NCI-H82 treated with DMSO at 0.1 percent for 48 hours (cell line): ENCODE results near the gene ACKR2.
"Not testable (repeated sequence)": the region's sequence is repeated elsewhere in the genome, so short reads cannot be mapped to it uniquely, and the experiment has no call there.

Source experiments
- DNase-seq: peaks from one replicate; lab custom pipeline; 2025; ENCODE audit not compliant: unreplicated experiment; lab: John Stamatoyannopoulos, UW

The ACKR2 gene

DNA sequence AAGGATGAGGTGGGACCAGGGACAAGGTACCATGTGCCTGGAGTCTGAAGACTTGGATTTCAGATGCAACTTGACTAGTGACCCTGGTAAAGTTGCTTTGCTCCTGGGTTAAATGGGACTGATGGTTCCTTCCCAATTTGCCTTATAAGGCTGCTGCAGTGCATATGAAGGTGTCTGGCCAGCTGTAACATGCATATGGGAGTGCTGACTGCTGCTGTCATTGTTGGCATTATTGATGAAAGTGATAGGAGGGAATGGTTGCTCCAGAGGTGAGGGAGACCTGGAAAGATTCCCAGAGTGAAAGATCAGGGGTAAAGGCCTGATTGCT, 45.9 kb downstream of the ACKR2 start:
- no peak for DNase-seq

- DNase-seq = no peak
Measured at GRCh38 chr3:42855547-42856380, 46.5 kb downstream of the ACKR2 start.

DNA sequence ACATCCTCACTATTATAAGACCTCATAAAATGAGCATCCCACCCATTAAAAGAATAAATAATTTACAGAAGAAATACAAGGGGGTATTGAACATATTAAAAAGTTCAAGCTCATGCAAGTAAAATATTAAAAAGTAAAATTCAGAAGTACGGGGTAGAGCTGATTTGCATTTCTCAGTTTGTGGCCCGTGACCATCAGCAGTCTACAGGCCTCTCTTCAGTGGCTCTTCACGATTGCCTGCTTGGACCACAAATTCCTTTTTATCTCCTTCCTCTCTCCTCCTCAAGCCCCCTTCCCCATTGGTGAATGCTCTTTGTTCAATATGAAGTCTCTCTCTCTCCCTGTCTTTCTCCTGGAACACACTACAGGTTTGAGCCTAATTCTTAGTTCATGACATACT, 47.3 kb downstream of the ACKR2 start:
- no peak for DNase-seq

DNA sequence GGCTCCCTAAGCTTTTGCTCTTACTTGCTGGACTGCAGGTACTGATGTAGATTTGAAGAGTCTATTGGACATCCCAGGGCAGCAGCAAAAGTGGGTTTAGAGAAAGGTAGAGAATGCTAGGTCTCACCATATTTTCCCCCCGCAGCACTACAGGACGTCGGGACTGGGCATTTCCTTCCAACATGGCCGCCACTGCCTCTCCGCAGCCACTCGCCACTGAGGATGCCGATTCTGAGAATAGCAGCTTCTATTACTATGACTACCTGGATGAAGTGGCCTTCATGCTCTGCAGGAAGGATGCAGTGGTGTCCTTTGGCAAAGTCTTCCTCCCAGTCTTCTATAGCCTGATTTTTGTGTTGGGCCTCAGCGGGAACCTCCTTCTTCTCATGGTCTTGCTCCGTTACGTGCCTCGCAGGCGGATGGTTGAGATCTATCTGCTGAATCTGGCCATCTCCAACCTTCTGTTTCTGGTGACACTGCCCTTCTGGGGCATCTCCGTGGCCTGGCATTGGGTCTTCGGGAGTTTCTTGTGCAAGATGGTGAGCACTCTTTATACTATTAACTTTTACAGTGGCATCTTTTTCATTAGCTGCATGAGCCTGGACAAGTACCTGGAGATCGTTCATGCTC, 55.2 kb downstream of the ACKR2 start:
- no peak for DNase-seq

- DNase-seq = no peak
Measured at GRCh38 chr3:42865256-42865655, 56.0 kb downstream of the ACKR2 start.

DNA sequence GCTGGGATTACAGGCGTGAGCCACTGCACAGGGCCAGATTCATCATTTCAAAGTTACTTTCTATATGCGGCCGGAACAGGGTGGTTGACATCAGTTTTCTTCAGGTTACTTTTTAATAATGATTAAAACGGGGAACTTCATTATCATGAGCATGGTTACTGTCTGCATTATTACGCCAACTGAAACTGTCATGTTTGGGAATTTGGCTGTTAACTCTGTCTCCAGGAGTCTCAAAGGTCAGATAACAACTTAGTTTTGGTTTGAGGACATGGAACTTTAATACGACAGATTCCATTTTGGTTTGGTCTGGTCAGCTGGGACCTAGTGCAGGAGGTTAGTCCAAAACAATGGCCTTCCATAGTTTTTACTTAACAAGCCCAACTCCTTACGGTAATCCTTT, 57.9 kb downstream of the ACKR2 start:
- no peak for DNase-seq

DNA sequence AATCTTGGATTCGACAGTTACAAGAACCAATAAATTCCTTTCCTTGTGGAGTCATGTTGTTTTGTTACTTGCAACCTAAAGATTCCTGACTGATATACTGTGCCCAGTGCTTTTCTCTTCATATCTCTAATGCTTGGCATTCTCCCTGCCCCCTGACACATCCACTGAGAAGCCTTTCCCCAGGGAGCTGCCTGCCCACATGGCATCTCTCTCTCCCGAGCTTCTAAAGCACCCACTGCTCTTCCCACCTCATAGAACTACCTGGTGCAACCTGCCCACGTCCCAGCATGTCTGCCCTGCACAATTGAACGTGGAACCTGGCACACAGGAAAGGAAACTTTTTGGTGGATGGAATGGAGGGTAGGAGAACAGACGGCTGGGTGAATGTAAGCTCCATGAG, 59.6 kb downstream of the ACKR2 start:
- no peak for DNase-seq

DNA sequence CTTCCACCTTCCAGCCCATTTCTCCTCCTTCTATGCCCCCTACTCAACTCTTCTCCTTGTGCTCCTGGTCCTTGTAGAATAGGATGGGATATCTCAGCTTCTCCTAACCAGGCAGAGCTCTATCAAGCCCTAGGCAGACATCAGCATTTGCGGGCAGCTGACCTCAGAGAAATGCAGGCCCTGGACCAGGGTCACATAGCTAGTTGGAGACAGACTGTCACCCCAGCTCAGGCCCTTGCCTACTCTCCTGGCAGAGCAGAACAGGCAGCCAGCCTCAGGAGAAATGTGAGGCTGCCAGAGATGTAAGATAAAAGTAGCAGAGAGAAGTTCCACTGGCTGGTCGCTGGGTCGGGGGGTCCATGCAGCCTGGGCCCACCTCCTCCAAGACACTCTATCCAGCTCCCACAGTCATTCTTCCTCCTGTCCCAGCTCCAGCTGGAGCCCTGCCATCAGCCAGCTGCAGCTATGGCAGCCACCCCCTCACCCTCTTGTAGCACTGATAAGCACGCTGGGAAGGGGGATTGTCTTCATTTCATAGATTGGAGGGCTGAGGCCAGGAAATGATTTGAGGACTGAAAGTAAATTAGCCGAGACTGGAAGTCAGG, 62.4 kb downstream of the ACKR2 start:
- DNase-seq = no peak

GRCh38 chr3:42872718-42873117, 63.5 kb downstream of the ACKR2 start:
- no peak for DNase-seq

- DNase-seq = no peak
Measured at GRCh38 chr3:42873221-42873982, 64.2 kb downstream of the ACKR2 start.

GRCh38 chr3:42874749-42875148, 65.5 kb downstream of the ACKR2 start:
- no peak for DNase-seq

GRCh38 chr3:42875325-42876151, 66.3 kb downstream of the ACKR2 start, which contains the start of gene CYP8B1:
TSS of gene CYP8B1 (minus strand) at chr3:42875879. CDS start at chr3:42875816, 63 bp downstream.
- no peak for DNase-seq

- no peak for DNase-seq
Measured at GRCh38 chr3:42876401-42876800, 67.2 kb downstream of the ACKR2 start.

GRCh38 chr3:42876940-42877720, 67.9 kb downstream of the ACKR2 start:
- DNase-seq = no peak

GRCh38 chr3:42877881-42878280, 68.6 kb downstream of the ACKR2 start:
- no peak for DNase-seq

DNA sequence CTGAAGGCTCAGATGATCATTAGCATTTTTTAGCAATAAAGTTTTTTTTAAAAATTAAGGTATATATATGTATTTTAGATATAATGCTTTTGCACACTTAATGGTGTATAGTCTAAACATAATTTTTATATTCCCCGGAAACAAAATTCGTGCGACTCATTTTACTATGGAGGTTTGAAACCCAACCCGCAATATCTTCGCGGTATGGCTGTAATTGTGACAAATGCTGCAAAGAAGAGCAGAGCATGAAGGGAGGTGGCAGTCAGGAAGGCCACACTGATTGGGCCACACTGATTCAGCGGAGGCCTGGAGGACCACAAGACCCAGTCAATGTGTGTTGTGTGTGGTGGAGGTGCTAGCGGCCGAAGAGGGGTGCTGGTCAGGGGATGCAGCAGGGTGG, 70.9 kb downstream of the ACKR2 start:
- DNase-seq = no peak

GRCh38 chr3:42880601-42881451, 71.6 kb downstream of the ACKR2 start:
- DNase-seq = peak; percentile 67

GRCh38 chr3:42883251-42883930, 74.1 kb downstream of the ACKR2 start:
- not testable (repeated sequence) for DNase-seq
